ENCODE measurements around the gene POLR3K. TPM values are rescaled to one million over a fixed set of nuclear protein-coding genes. Genes with fewer than 3 reads are reported as not detected.

The POLR3K gene
- total RNA-seq, 1 donor from 2014 or later = 7.1 TPM

GRCh38 chr16:83060-83603 is 29.7 kb upstream of the POLR3K start:
- DNase-seq (ENCODE audit: low spot score) = no peak
- ATAC-seq = no peak
- intact Hi-C loops (cut with DNase I) = no loop called here

- DNase-seq (ENCODE audit: low spot score) = no peak
- no peak for ATAC-seq
- intact Hi-C loops (cut with DNase I) = no loop called here
Measured at GRCh38 chr16:79151-80054, 26.0 kb upstream of the POLR3K start.

GRCh38 chr16:78444-79150 is 25.2 kb upstream of the POLR3K start:
- no peak for DNase-seq (ENCODE audit: low spot score)
- no peak for ATAC-seq
- intact Hi-C loops (cut with DNase I) = no loop called here

- ATAC-seq (peak; percentile 54), DNase-seq (ENCODE audit: low spot score) (peak; percentile 94)
- intact Hi-C loops (cut with DNase I) = no loop called here
Measured at GRCh38 chr16:77807-78443, 24.5 kb upstream of the POLR3K start, which contains the start of gene MPG. Gene MPG (plus strand): TSS chr16:78225. CDS start chr16:78310, 85 bp downstream.

- peak; percentile 18 for ATAC-seq
- peak; percentile 81 for DNase-seq (ENCODE audit: low spot score)
- intact Hi-C loops (cut with DNase I) = no loop called here
Measured at GRCh38 chr16:77273-77806, 23.9 kb upstream of the POLR3K start.

- peak; percentile 71 for ATAC-seq
- peak; percentile 86 for DNase-seq (ENCODE audit: low spot score)
- intact Hi-C loops (cut with DNase I) = no loop called here
Measured at GRCh38 chr16:76535-77272, 23.3 kb upstream of the POLR3K start.

GRCh38 chr16:75580-76501 is 22.4 kb upstream of the POLR3K start:
- intact Hi-C loops (cut with DNase I) = no loop called here
- DNase-seq (ENCODE audit: low spot score) = peak; percentile 90
- ATAC-seq = peak; percentile 80

- no peak for ATAC-seq
- intact Hi-C loops (cut with DNase I) = no loop called here
- no peak for DNase-seq (ENCODE audit: low spot score)
Measured at GRCh38 chr16:74747-75334, 21.4 kb upstream of the POLR3K start.

- ATAC-seq (no peak), DNase-seq (ENCODE audit: low spot score) (no peak)
- intact Hi-C loops (cut with DNase I) = no loop called here
Measured at GRCh38 chr16:74051-74746, 20.8 kb upstream of the POLR3K start.

- intact Hi-C loops (cut with DNase I) = no loop called here
- ATAC-seq = peak; percentile 21
- no peak for DNase-seq (ENCODE audit: low spot score)
Measured at GRCh38 chr16:72561-73548, 19.4 kb upstream of the POLR3K start, which contains the start of gene RHBDF1. Gene RHBDF1 (minus strand): TSS chr16:72631. CDS start chr16:65015, 7,616 bp downstream.

GRCh38 chr16:71540-72401 is 18.4 kb upstream of the POLR3K start:
- ATAC-seq (peak; percentile 36), DNase-seq (ENCODE audit: low spot score) (peak; percentile 87)
- intact Hi-C loops (cut with DNase I) = no loop called here

GRCh38 chr16:71210-71539 is 17.8 kb upstream of the POLR3K start:
- intact Hi-C loops (cut with DNase I) = no loop called here

GRCh38 chr16:69181-69580 is 15.8 kb upstream of the POLR3K start:
- intact Hi-C loops (cut with DNase I) = no loop called here
- no peak for ATAC-seq
- no peak for DNase-seq (ENCODE audit: low spot score)

More at GRCh38 chr16:71210-71539, 17.8 kb upstream of the POLR3K start:
- no peak for ATAC-seq
- no peak for DNase-seq (ENCODE audit: low spot score)
